ENCODE data around the gene CCDC169. TPM values are rescaled to one million over a fixed set of nuclear protein-coding genes. Genes with fewer than 3 reads are reported as not detected.
"Not testable (repeated sequence)": the region's sequence is repeated elsewhere in the genome, so short reads cannot be mapped to it uniquely, and the experiment has no call there.

CCDC169 gene
- total RNA-seq, 1 donor from 2014 or later: 6.5 TPM

- DNase-seq (ENCODE audit: low spot score): not testable (repeated sequence)
Measured at GRCh38 chr13:36319793-36320192, 22.2 kb upstream of the CCDC169 start.

GRCh38 chr13:36313047-36313969 lies 15.7 kb upstream of the CCDC169 start:
- no peak for DNase-seq (ENCODE audit: low spot score)

- DNase-seq (ENCODE audit: low spot score): no peak
Measured at GRCh38 chr13:36310417-36311108, 12.9 kb upstream of the CCDC169 start.

DNA sequence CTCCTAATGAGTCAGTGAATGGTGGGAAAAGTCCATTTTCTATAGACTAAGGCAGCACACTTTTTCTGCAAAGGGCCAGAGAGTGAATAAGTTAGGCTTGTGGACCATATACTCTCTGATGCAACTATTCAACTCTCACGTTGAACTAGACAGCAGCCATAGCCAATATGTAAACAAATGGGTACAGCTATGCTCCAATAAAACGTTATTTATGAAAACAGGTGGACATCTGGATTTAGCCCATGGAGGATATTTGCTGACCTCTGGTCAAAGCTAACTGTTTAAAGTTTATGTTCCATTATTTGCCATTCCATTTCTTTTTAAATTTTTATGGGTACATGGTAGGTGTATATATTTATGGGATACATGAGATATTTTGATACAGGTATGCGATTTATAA lies 4.7 kb upstream of the CCDC169 start:
- no peak for DNase-seq (ENCODE audit: low spot score)

DNA sequence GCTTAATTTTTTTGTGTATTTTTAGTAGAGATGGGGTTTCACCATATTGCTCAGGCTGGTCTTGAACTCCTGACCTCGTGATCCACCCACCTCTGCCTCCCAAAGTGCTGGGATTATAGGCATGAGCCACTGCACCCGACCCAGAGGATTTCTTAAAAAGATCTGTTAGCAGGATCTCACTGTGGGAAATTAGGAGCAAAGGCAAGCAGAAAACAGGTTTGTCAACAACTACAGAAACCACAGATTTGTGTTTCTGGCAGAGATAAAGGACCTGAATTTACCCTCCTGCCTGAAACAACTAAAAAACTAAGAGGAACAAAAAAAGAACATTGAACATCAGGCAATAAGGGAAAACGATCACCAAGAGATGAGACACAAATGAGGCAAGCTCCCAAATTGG lies 1.9 kb upstream of the CCDC169 start:
- not testable (repeated sequence) for DNase-seq (ENCODE audit: low spot score)

DNA sequence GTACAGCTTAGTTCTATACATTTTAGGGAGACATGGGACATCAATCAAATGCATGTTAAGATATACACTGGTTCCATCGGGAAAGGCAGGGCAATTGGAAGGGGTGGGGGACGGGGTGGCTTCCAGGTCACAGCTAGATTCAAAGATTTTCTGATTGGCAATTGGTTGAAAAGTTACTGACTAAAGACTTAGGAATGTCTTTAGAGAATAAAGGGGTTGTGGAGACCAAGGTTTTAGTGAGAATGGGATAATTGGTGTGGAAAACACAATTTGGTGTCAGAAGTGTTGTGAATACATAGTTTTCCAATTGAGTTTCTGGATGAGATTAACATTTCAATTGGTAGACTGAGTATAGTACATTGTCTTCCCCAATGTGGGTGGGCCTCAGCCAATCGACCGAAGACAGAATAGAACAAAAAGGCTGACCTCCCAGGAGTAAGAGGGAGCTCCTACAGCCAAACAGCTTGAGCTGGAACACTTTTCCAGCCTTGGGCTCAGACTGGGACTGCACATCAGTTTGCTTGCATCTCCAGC lies 988 bp upstream of the CCDC169 start:
- DNase-seq (ENCODE audit: low spot score): no peak

DNA sequence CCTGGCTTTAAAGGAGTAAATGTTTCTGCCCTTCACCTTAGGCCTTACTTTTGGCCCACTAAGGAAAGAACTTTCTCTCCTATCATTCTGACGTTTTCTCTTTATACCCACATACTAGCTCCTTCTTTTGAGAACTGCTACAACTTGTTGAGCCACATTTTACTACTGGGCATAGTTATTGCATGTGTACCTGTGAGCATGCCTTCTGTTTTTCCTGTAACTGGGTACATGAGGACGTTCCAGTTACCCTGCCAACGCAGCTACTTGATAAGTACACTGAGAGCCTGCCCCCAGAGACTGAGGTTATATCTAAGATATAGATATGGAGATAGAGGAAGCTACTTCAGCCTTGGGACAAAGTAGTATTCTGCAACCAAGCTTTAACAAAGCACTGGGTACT lies 3.5 kb downstream of the CCDC169 start:
- DNase-seq (ENCODE audit: low spot score): no peak

DNA sequence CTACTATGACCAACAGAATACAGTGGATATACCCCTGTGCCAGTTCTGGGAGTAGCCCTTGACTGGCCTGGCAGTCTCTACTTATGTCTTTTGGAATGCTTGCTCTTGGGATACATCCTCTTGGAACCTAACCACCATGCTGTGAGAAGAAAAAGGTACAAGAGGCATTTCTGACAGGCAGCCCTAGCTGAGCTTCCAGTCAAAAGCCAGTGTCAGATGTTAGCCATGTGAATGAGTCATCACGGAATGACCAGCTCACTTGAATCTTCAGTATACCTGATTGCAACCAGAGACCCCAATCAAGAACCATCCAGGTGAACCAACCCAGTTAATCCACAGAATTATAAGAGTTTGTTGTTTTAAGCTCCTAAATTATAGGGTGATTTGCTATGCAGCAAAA lies 4.1 kb downstream of the CCDC169 start:
- DNase-seq (ENCODE audit: low spot score): no peak

GRCh38 chr13:36288794-36289391 lies 8.7 kb downstream of the CCDC169 start:
- DNase-seq (ENCODE audit: low spot score): no peak

DNA sequence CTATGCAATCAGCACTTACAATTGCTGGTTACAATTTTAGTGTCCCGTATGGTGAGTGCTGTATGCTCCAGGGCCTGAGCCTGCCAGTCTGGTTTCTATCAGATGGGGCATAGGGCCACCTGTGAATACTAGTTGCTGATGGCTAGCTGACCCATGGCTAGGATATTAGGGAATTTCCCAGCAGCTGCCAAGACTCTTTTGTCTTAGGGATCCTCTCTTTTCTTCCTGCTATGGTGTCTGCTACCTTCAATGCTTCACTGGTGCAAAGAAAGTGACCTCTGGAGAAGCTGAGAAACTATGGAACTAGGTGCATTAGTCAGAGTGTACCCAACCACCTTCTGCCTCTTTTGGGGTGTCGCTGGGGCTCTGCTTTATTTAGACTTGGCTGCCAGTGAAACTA lies 11.6 kb downstream of the CCDC169 start:
- DNase-seq (ENCODE audit: low spot score): no peak

GRCh38 chr13:36282821-36283432 lies 14.7 kb downstream of the CCDC169 start:
- peak; percentile 51 for DNase-seq (ENCODE audit: low spot score)

- peak; percentile 66 for DNase-seq (ENCODE audit: low spot score)
Measured at GRCh38 chr13:36275190-36276002, 22.2 kb downstream of the CCDC169 start.

DNA sequence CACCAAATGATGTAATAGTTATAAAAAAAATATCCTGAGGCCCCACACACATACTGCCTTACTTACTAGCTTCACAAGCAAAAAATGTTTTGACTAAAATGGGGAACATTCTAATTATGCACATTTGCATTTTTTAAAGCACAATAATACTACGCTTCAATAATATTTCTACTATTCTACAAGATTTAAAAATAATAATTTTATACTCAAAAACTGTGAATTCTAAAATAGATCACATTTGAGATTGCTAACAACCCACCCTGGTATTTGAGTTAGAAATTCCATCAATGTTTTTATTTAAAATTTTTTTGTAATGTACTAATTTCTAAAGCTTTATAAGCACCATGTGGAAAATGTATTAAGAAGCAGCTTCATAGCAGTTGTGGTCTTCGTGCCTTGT lies 24.2 kb downstream of the CCDC169 start:
- DNase-seq (ENCODE audit: low spot score): no peak

DNA sequence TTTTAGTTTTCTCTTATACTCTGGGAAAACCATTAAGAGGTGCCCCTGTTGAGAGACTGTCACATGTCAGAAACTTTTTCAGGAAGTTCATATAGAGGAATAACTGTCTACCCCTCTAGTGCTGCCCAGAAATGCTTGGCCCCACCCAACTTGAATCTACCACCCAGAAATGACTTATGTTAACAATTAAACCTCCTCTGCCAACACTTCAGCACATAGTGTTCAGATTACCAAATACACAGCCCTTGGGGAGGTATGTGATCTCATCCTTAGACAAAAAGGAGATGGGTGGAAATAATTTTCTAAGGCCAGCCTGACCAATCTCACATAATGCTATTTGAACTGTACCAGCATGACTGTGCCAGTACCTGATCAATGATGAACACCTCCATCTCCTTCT lies 35.6 kb downstream of the CCDC169 start:
- DNase-seq (ENCODE audit: low spot score): no peak

- no peak for DNase-seq (ENCODE audit: low spot score)
Measured at GRCh38 chr13:36261011-36261410, 36.6 kb downstream of the CCDC169 start.

DNA sequence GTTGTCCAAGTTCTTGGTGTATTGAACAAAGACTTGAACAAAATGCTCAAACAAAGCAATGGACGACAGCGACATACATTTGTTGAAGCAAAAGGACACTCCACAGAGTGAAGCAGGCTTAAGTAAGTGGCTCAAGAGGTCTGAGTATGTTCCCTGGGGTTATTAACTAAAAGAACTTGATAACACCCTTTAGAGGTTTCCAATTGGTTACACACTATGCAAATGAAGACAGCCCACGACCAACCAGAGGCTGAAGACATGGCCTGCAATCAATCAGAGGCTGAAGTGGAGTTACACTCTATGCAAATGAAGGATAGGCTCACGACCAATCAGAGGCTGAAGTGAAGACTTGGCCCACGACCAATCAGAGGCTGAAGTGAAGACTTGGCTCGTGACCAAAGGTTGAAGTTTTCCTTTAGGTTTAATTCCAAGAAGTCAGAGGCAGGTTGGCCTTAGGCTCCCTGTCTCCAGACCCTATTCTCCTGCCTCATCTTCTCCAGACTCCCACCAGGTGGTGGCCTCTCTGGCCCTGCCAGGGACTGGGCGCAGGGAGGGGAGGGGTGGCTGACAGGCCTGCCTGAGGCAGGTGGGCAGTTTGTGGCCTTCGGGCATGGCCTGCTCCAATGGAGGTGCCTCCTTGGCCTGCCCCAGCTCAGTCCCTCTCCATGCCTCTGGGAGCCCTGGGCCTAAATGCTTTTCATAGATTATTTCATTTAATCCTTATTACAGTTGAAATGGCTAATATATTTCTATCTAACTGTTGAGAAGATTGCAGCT lies 38.1 kb downstream of the CCDC169 start:
- DNase-seq (ENCODE audit: low spot score): no peak

GRCh38 chr13:36258831-36259230 lies 38.8 kb downstream of the CCDC169 start:
- DNase-seq (ENCODE audit: low spot score): no peak

DNA sequence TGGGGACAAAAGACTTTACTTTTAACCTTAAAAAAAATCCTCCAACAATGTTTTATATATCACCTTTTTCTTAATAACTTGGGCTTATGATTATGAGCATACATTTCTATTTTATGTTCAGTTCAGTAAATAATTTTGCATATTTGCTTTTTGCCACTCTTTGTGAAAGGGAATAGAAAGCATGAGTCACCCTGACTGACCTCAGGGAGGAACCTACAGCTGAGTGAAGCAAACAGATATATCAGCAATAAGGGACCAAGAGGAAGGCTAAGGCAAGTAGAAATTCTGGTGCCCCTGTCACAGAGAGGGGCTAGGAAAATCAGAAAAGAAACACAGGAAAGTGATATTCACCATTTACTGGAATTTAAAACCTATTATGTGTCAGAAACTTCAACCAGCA lies 46.1 kb downstream of the CCDC169 start:
- no peak for DNase-seq (ENCODE audit: low spot score)

- DNase-seq (ENCODE audit: low spot score): no peak
Measured at GRCh38 chr13:36251017-36251416, 46.6 kb downstream of the CCDC169 start.

DNA sequence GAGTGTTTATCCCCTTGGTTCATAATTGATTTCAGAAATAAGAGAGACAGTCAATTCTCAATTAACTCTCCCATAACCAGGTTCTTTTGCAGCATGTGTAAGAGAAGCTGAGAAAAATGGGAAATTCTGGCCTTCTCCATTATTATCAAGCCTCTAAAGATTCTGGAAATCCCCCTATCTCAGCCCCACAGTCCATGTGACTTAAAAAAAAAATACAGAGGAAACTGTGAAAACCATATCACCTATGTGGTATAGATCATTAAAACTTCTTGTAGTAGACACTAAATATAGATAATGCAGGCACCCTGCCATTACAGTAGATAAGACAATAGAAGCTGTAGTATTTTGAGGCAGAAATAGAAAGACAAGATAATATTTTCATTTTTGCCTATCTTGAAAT lies 48.9 kb downstream of the CCDC169 start:
- no peak for DNase-seq (ENCODE audit: low spot score)

All from umbilical cord (tissue), 2 donors.